ENCODE measurements around the gene RELN.
A peak's percentile ranks its signal among the peaks of the same experiment; 100 is the strongest.

RELN gene

GRCh38 chr7:103597606-103598005 is 391.9 kb downstream of the RELN start:
- no peak overlapping the region for H3K4me3 ChIP-seq (ENCODE audit: low read depth, low read length)
- no peaks in the 10 kb centered on the region for H3K9me3 ChIP-seq (ENCODE audit: control insufficient read depth, insufficient read depth, low read depth, low read length)
- no peak overlapping the region for H3K27ac ChIP-seq (ENCODE audit: extremely low read depth, low read depth, low read length)
- CTCF ChIA-PET: no interaction called here
- H3K36me3 ChIP-seq (ENCODE audit: control insufficient read depth in 2 of 2, insufficient read depth in 1 of 2, low read length in 2 of 2): no peaks in the 10 kb centered on the region
- TF ChIP-seq BCL6B (tag by site-specific recombination; IDR thresholded peaks at IDR 0.05) (no peak), ZNF701 (tag by site-specific recombination; IDR thresholded peaks at IDR 0.05) (no peak), KLF8 (tag by site-specific recombination; IDR thresholded peaks at IDR 0.05) (no peak), ZNF544 (tag by site-specific recombination; IDR thresholded peaks at IDR 0.05) (no peak), ZNF133 (tag by site-specific recombination; IDR thresholded peaks at IDR 0.05) (no peak), ZNF132 (tag by site-specific recombination; IDR thresholded peaks at IDR 0.05; ENCODE audit: borderline replicate concordance) (no peak), RBAK (tag by site-specific recombination; IDR thresholded peaks at IDR 0.05) (no peak), ZNF580 (tag by site-specific recombination; IDR thresholded peaks at IDR 0.05) (no peak), ZNF23 (tag by site-specific recombination; IDR thresholded peaks at IDR 0.05; ENCODE audit: borderline replicate concordance) (no peak), AEBP2 (tag by site-specific recombination; IDR thresholded peaks at IDR 0.05; ENCODE audit: borderline replicate concordance) (no peak), SP3 (tag by site-specific recombination; IDR thresholded peaks at IDR 0.05) (no peak)
- POLR2A ChIA-PET: no interaction called here
- no peaks in the 10 kb centered on the region for H3K4me1 ChIP-seq (ENCODE audit: control insufficient read depth, insufficient read depth, low read length)

GRCh38 chr7:103594186-103594585 is 395.3 kb downstream of the RELN start:
- H3K4me1 ChIP-seq (ENCODE audit: control insufficient read depth, insufficient read depth, low read length): no peaks in the 10 kb centered on the region
- CTCF ChIA-PET: interaction anchor here (0.6 to 1.5 kb wide), 3 partner anchors 9 to 46 kb away, joined by 3 to 7 read pairs (median 4); no protein-coding TSS in a partner anchor
- TF ChIP-seq ZNF433 (tag by site-specific recombination; IDR thresholded peaks at IDR 0.05; ENCODE audit: low read depth): no peak
- TF ChIP-seq ATF2 (tag by site-specific recombination; IDR thresholded peaks at IDR 0.05; ENCODE audit: low read depth): peak; percentile 26; the same call in 1 of the 2 replicates
- no peaks in the 10 kb centered on the region for H3K36me3 ChIP-seq (ENCODE audit: control insufficient read depth in 2 of 2, insufficient read depth in 1 of 2, low read length in 2 of 2)
- no peak overlapping the region for H3K27ac ChIP-seq (ENCODE audit: extremely low read depth, low read depth, low read length)
- no peak overlapping the region for H3K4me3 ChIP-seq (ENCODE audit: low read depth, low read length)
- POLR2A ChIA-PET: no interaction called here
- no peaks in the 10 kb centered on the region for H3K9me3 ChIP-seq (ENCODE audit: control insufficient read depth, insufficient read depth, low read depth, low read length)

- ChIA-PET CTCF (interaction anchor here (0.5 to 1.5 kb wide), 3 partner anchors 20 to 63 kb away, joined by 3 to 7 read pairs (median 3); no protein-coding TSS in a partner anchor), POLR2A (no interaction called here)
- H3K4me1 ChIP-seq (ENCODE audit: control insufficient read depth, insufficient read depth, low read length): no peaks in the 10 kb centered on the region
- H3K4me3 ChIP-seq (ENCODE audit: low read depth, low read length): no peak overlapping the region
- H3K27ac ChIP-seq (ENCODE audit: extremely low read depth, low read depth, low read length): no peak overlapping the region
- no peak for TF ChIP-seq ZNF174 (tag by site-specific recombination; IDR thresholded peaks at IDR 0.05)
- no peaks in the 10 kb centered on the region for H3K9me3 ChIP-seq (ENCODE audit: control insufficient read depth, insufficient read depth, low read depth, low read length)
- no peaks in the 10 kb centered on the region for H3K36me3 ChIP-seq (ENCODE audit: control insufficient read depth in 2 of 2, insufficient read depth in 1 of 2, low read length in 2 of 2)
Measured at GRCh38 chr7:103593691-103594090, 395.8 kb downstream of the RELN start.

- no peaks in the 10 kb centered on the region for H3K9me3 ChIP-seq (ENCODE audit: control insufficient read depth, insufficient read depth, low read depth, low read length)
- TF ChIP-seq ZNF138 (tag by site-specific recombination; IDR thresholded peaks at IDR 0.05; ENCODE audit: borderline replicate concordance) (no peak), ZNF837 (tag by site-specific recombination; IDR thresholded peaks at IDR 0.05) (no peak), ZFP3 (tag by site-specific recombination; IDR thresholded peaks at IDR 0.05; ENCODE audit: low read depth) (no peak), ZNF16 (tag by site-specific recombination; IDR thresholded peaks at IDR 0.05; ENCODE audit: low read depth) (no peak), ZXDB (tag by site-specific recombination; IDR thresholded peaks at IDR 0.05) (no peak), TCF7L2 (IDR thresholded peaks at IDR 0.05; ENCODE audit: borderline replicate concordance, low read depth, low read length) (no peak), EGR2 (tag by site-specific recombination; IDR thresholded peaks at IDR 0.05; ENCODE audit: low read depth) (no peak), ZNF362 (tag by site-specific recombination; IDR thresholded peaks at IDR 0.05) (no peak), ZNF394 (tag by site-specific recombination; IDR thresholded peaks at IDR 0.05; ENCODE audit: borderline replicate concordance) (no peak)
- H3K36me3 ChIP-seq (ENCODE audit: control insufficient read depth in 2 of 2, insufficient read depth in 1 of 2, low read length in 2 of 2): no peaks in the 10 kb centered on the region
- H3K4me1 ChIP-seq (ENCODE audit: control insufficient read depth, insufficient read depth, low read length): no peaks in the 10 kb centered on the region
- H3K4me3 ChIP-seq (ENCODE audit: low read depth, low read length): no peak overlapping the region
- CTCF ChIA-PET: interaction anchor here (0.5 to 1.5 kb wide), 2 partner anchors 19 to 63 kb away, joined by 3 read pairs; no protein-coding TSS in a partner anchor
- H3K27ac ChIP-seq (ENCODE audit: extremely low read depth, low read depth, low read length): no peak overlapping the region
- POLR2A ChIA-PET: no interaction called here
Measured at GRCh38 chr7:103592844-103593243, 396.6 kb downstream of the RELN start.

All from HEK293 (cell line).